Subcutaneous adipose tissue (tissue), 4 donors: ENCODE results near the gene TGFB1I1. TPM values are rescaled to one million over a fixed set of nuclear protein-coding genes. Genes with fewer than 3 reads are reported as not detected.

Experiments used
- CTCF ChIP-seq: fragments of 450-650 bp; IDR thresholded peaks from one replicate; pipeline ENCODE4 v1.5.1; 2016; ENCODE audit warnings: low read depth, mild to moderate bottlenecking, control low read depth, antibody characterized with exemption, moderate library complexity
- total RNA-seq, 4 donors: library from RNA; depleted of rRNA; stranded (reverse); fragments of >200 nt; gene quantifications; one replicate each; pipeline ENCODE4 v1.1.0, GENCODE V29; 2016

The TGFB1I1 gene
- total RNA-seq, 4 donors from 2014 or later, result 12.6 to 35.0 (median 19.7) TPM

DNA sequence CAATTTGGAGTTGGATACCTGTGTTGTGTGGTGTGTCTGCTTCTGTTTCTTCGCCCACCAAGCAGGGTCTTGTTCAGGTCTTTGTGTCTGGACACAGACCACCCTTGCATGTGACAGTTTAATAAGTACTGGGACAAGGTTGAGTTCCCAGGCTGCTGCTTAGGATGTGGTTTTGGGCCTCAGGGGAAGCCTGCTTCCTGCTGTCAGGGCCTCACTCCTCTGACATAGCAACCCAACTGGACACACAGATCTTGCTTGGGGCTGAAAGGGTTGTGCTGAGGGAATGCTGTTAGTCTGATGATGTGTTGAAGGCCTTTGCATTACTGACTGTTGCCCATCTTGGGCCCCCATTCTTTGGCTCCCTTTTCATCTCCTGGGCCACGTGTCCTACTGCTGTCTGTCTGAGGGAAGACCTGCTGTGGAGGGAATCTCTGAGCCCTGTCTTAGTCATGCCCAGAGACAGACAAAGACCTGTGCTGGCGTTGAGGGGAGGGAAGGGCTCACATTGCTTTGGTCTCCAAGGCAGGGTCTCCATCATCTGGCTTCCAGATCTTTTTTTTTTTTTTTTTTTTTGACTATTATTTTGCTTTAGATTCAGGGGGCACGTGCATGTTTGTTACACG is 4.7 kb upstream of the TGFB1I1 start:
- no peak for TF ChIP-seq CTCF

GRCh38 chr16:31467858-31468257 is 4.1 kb upstream of the TGFB1I1 start:
- TF ChIP-seq CTCF, result no peak

- no peak for TF ChIP-seq CTCF
Observed at GRCh38 chr16:31470615-31471014, 1.3 kb upstream of the TGFB1I1 start.

GRCh38 chr16:31471241-31471874 is 594 bp upstream of the TGFB1I1 start:
- no peak for TF ChIP-seq CTCF

GRCh38 chr16:31472709-31473203 is 804 bp downstream of the TGFB1I1 start:
- TF ChIP-seq CTCF, result no peak

DNA sequence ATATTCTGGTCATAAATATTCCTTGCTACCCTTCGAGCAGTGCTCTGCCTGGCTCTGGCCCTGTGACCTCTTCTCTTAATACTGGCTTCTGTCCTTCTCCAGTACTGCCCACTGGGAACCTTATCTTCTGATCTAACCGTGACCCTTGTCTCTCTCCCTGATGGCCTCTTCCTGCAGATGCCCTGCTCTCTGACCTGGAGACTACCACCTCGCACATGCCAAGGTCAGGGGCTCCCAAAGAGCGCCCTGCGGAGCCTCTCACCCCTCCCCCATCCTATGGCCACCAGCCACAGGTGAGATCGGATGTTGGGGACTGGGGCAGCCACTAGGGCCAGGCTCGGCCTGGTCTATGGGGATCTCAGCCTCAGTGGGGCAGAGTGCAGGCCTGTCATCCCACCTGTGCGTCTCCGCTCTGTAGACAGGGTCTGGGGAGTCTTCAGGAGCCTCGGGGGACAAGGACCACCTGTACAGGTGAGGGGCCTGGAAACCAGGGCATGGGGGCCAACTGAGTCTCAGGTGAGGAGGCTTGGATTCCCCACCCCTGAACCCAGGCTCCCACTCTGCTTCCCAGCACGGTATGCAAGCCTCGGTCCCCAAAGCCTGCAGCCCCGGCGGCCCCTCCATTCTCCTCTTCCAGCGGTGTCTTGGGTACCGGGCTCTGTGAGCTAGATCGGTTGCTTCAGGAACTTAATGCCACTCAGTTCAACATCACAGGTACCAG is 1.5 kb downstream of the TGFB1I1 start:
- no peak for TF ChIP-seq CTCF

DNA sequence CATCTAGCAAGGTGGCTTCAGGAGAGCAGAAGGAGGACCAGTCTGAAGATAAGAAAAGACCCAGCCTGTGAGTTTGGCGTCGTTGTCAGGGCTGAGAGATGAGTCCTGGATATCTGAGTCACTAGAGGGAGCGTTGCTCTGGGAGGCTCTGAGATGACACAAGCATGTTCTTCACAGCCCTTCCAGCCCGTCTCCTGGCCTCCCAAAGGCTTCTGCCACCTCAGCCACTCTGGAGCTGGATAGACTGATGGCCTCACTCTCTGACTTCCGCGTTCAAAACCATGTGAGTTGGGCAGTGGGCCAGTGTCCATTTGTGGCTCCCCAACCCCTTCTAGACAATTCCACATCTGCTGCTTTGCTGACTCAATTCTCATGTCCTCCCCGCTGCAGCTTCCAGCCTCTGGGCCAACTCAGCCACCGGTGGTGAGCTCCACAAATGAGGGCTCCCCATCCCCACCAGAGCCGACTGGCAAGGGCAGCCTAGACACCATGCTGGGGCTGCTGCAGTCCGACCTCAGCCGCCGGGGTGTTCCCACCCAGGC is 2.3 kb downstream of the TGFB1I1 start:
- no peak for TF ChIP-seq CTCF
